ENCODE measurements around the gene ACTG1.

GRCh38 chr17:81526662-81527571 is 14.3 kb upstream of the ACTG1 start:
- no peak for TF ChIP-seq EP300 (IDR thresholded peaks at IDR 0.05)
- TF ChIP-seq CTCF (IDR thresholded peaks at IDR 0.05) = no peak
- no peak for TF ChIP-seq POLR2A (IDR thresholded peaks at IDR 0.05)
